HEK293 (cell line): ENCODE data around the gene NR3C1.

Source experiments
- CTCF ChIA-PET: fragments of 350-600 bp; formaldehyde crosslinking; extraction: SDS; loops from one replicate; lab custom pipeline; 2021; ENCODE audit warnings: antibody characterized with exemption; lab: Yijun Ruan, JAX
- POLR2A ChIA-PET: fragments of 300-600 bp; formaldehyde crosslinking; extraction: SDS; loops from one replicate; lab custom pipeline; 2020; ENCODE audit warnings: antibody characterized with exemption, inconsistent platforms; lab: Yijun Ruan, JAX
- H3K27ac ChIP-seq: fragments of 200-500 bp; sonication (Bioruptor generic); 2 replicates; pipeline ENCODE4 v1.5.1; 2014; ENCODE audit warnings: low read depth, low read length, control low read depth, inconsistent platforms; ENCODE audit errors: extremely low read depth
- H3K36me3 ChIP-seq, 2 experiments: fragments of 200-500 bp in 1 of 2; sonication (Bioruptor generic) in 1 of 2; 1 replicate in 1 of 2; 2 replicates in 1 of 2; pipeline ENCODE4 v1.5.1; 2014 to 2017; ENCODE audit warnings: inconsistent platforms in 2 of 2, low read length in 2 of 2; ENCODE audit not compliant: control insufficient read depth in 2 of 2, insufficient read depth in 1 of 2
- H3K4me1 ChIP-seq: fragments of 200-500 bp; sonication (Bioruptor generic); 2 replicates; pipeline ENCODE4 v1.5.1; 2014; ENCODE audit warnings: mild to moderate bottlenecking, low read length, inconsistent platforms; ENCODE audit not compliant: control insufficient read depth, insufficient read depth
- H3K4me3 ChIP-seq: 2 replicates; pipeline ENCODE4 v1.5.1; 2011; ENCODE audit warnings: low read depth, mild to moderate bottlenecking, control low read depth, low read length, moderate library complexity
- H3K9me3 ChIP-seq: fragments of 200-500 bp; sonication (Bioruptor generic); 2 replicates; pipeline ENCODE4 v1.5.1; 2014; ENCODE audit warnings: low read depth, low read length, inconsistent platforms; ENCODE audit not compliant: control insufficient read depth, insufficient read depth
- MYNN ChIP-seq: fragments of 450-650 bp; formaldehyde crosslinking; IDR thresholded peaks from 2 replicates; pipeline ENCODE4 v1.5.1; 2016; ENCODE audit warnings: missing biosample characterization, missing genetic modification characterization, borderline replicate concordance
- SCRT2 ChIP-seq: fragments of 450-650 bp; formaldehyde crosslinking; IDR thresholded peaks from 2 replicates; pipeline ENCODE4 v1.5.1; 2016; ENCODE audit warnings: missing biosample characterization, missing genetic modification characterization
- ZBTB26 ChIP-seq: fragments of 450-650 bp; formaldehyde crosslinking; optimal IDR thresholded peaks from 2 replicates; pipeline ENCODE3; 2016; ENCODE audit warnings: missing biosample characterization, mild to moderate bottlenecking, missing genetic modification characterization
- ZFHX2 ChIP-seq: fragments of 450-650 bp; formaldehyde crosslinking; conservative IDR thresholded peaks from 2 replicates; pipeline ENCODE4 v1.5.1; 2016; ENCODE audit warnings: missing biosample characterization, missing genetic modification characterization
- ZFP37 ChIP-seq: fragments of 450-650 bp; formaldehyde crosslinking; IDR thresholded peaks from 2 replicates; pipeline ENCODE4 v1.5.1; 2016; ENCODE audit warnings: missing biosample characterization, missing genetic modification characterization
- ZNF157 ChIP-seq: fragments of 450-650 bp; formaldehyde crosslinking; IDR thresholded peaks from 2 replicates; pipeline ENCODE4 v1.5.1; 2016; ENCODE audit warnings: missing biosample characterization, missing genetic modification characterization
- ZNF184 ChIP-seq: fragments of 450-650 bp; IDR thresholded peaks from 2 replicates; pipeline ENCODE4 v1.5.1; 2018; ENCODE audit warnings: missing biosample characterization, mild to moderate bottlenecking, missing genetic modification characterization
- ZNF223 ChIP-seq: fragments of 450-650 bp; formaldehyde crosslinking; IDR thresholded peaks from 2 replicates; pipeline ENCODE4 v1.5.1; 2016; ENCODE audit warnings: missing biosample characterization, missing genetic modification characterization
- ZNF23 ChIP-seq: fragments of 450-650 bp; formaldehyde crosslinking; IDR thresholded peaks from 2 replicates; pipeline ENCODE4 v1.5.1; 2016; ENCODE audit warnings: missing biosample characterization, missing genetic modification characterization, borderline replicate concordance
- ZNF248 ChIP-seq: fragments of 450-650 bp; formaldehyde crosslinking; IDR thresholded peaks from 2 replicates; pipeline ENCODE4 v1.5.1; 2017; ENCODE audit warnings: missing biosample characterization, missing genetic modification characterization
- ZNF274 ChIP-seq, 2 experiments: fragments of 200-500 bp in 1 of 2; fragments of 450-650 bp in 1 of 2; sonication (Bioruptor generic) in 1 of 2; formaldehyde crosslinking in 1 of 2; IDR thresholded peaks; 2 replicates each; pipeline versions ENCODE4 v1.5.1 to v1.6.1; 2014 to 2016; ENCODE audit warnings: borderline replicate concordance in 1 of 2, inconsistent platforms in 1 of 2, low read length in 1 of 2, missing biosample characterization in 1 of 2, missing genetic modification characterization in 1 of 2
- ZNF398 ChIP-seq: fragments of 450-650 bp; formaldehyde crosslinking; IDR thresholded peaks from 2 replicates; pipeline ENCODE4 v1.5.1; 2017; ENCODE audit warnings: missing biosample characterization, missing genetic modification characterization
- ZNF426 ChIP-seq: fragments of 450-650 bp; formaldehyde crosslinking; IDR thresholded peaks from 2 replicates; pipeline ENCODE4 v1.5.1; 2017; ENCODE audit warnings: missing biosample characterization, missing genetic modification characterization, mild to moderate bottlenecking, inconsistent platforms, moderate library complexity
- ZNF488 ChIP-seq: fragments of 450-650 bp; formaldehyde crosslinking; IDR thresholded peaks from 2 replicates; pipeline ENCODE4 v1.5.1; 2016; ENCODE audit warnings: missing biosample characterization, missing genetic modification characterization
- ZNF776 ChIP-seq: fragments of 450-650 bp; formaldehyde crosslinking; IDR thresholded peaks from 2 replicates; pipeline ENCODE4 v1.5.0; 2017; ENCODE audit warnings: missing biosample characterization, missing genetic modification characterization, borderline replicate concordance
- ZSCAN30 ChIP-seq: fragments of 450-650 bp; IDR thresholded peaks from 2 replicates; pipeline ENCODE4 v1.5.1; 2018; ENCODE audit warnings: missing biosample characterization, mild to moderate bottlenecking, missing genetic modification characterization, moderate library complexity
- TF ChIP-seq, protein P1 (sequence below): fragments of 450-650 bp; formaldehyde crosslinking; IDR thresholded peaks from 2 replicates; pipeline ENCODE4 v1.5.1; 2016; ENCODE audit warnings: missing biosample characterization, missing genetic modification characterization

Gene NR3C1

DNA sequence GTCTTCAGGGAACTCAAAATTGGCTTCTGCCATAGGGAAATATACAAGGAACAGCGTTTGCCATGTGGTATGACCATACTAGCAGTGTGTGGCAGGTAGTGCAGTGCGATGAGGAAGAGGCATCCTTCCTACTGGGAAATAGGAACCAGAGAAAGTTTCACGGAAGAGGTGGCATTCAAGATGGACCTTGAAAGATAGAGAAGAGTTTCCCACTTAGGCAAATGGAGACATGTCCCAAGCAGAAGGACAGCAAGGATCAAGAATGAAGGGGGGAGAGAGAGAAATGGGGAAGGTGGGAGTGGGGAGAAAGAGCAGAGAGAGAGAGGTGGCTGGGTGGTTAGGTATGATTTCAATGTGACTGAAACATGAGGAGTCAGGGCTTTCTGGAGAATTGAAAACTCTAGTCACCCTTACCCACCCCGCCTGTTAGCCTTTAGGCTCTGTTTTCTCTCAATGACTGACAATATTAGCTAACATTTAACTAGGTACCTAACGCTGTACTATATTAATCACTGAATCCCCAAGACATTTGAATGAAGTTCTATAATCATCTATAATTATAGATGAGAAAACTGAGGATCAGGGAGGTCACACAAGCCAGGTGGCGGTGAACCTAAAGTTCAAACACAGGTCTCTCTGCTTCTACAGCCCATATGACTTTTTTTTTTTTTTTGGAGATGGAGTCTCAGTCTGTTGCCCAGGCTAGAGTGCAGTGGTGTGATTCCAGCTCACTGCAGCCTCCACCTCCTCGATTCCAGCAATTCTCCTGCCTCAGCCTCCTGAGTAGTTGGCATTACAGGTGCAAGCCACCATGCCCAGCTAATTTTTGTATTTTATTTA is 171.3 kb downstream of the NR3C1 start:
- no peaks in the 10 kb centered on the region for H3K36me3 ChIP-seq
- no peaks in the 10 kb centered on the region for H3K9me3 ChIP-seq
- H3K27ac ChIP-seq: no peak overlapping the region
- no peak overlapping the region for H3K4me3 ChIP-seq
- POLR2A ChIA-PET: no interaction called here
- TF ChIP-seq ZNF248 (tag by site-specific recombination) (no peak), ZSCAN30 (tag by site-specific recombination) (no peak), ZNF157 (no peak), ZNF776 (0 out of 2 replicates have a peak, but pooled peaks have one; percentile 7)
- TF ChIP-seq, all 188 proteins: peak for 1
- CTCF ChIA-PET: interaction anchor here (1.0 kb wide), 1 partner anchor 14 kb away, joined by 3 read pairs; no protein-coding TSS in a partner anchor
- no peaks in the 10 kb centered on the region for H3K4me1 ChIP-seq

DNA sequence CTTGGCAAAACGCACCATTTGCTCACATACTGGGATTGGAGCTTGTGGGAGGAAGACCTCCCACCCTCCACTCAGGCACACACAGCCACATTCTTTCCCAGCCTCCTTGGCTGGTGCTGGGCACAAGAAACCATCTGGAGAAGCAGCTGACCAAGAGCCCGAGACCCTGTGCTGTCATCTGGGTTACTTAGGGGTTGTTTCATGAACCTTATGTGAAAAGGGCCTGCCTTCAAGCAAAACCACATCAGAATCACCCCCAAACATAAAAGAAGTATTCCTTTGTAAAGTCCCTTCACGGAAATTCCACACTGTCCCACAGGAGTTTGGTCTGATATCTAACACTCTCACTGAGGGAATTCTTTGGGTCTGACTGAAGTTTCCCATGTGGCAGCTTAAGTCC is 172.1 kb downstream of the NR3C1 start:
- ChIA-PET POLR2A (no interaction called here), CTCF (interaction anchor here (0.6 to 1.0 kb wide), 2 partner anchors 15 to 502 kb away, joined by 3 to 7 read pairs; no protein-coding TSS in a partner anchor)
- Histone ChIP-seq H3K4me1 (no peaks in the 10 kb centered on the region), H3K4me3 (no peak overlapping the region), H3K9me3 (no peaks in the 10 kb centered on the region), H3K27ac (no peak overlapping the region), H3K36me3 (no peaks in the 10 kb centered on the region)
- TF ChIP-seq ZFHX2 (peak; percentile 27; the same call in 1 of the 2 replicates), ZFP37 (no peak)
- TF ChIP-seq, all 188 proteins: peak for 1

DNA sequence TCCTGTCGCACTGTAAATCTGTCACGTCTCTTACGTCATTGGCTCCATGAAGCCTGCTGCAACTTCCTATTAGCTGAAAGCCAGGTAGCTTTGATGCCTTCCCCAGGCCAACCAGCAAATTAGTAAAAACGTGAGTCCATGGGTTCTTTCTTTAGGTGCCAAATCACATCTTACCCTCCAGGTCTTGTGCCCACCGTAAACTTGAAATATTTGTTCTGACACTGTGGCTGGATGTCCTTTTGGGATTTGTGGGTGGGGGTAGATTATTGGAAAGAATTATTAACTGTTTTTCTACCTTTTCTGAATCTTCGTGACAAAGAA is 172.8 kb downstream of the NR3C1 start:
- no peak overlapping the region for H3K4me3 ChIP-seq
- no peak overlapping the region for H3K27ac ChIP-seq
- no peak for TF ChIP-seq ZNF488 (tag by site-specific recombination)
- ChIA-PET POLR2A (interaction anchor here (0.6 kb wide), 1 partner anchor 55 kb away, joined by 5 read pairs; no protein-coding TSS in a partner anchor), CTCF (no interaction called here)
- no peaks in the 10 kb centered on the region for H3K4me1 ChIP-seq
- no peaks in the 10 kb centered on the region for H3K36me3 ChIP-seq
- no peaks in the 10 kb centered on the region for H3K9me3 ChIP-seq

- POLR2A ChIA-PET: interaction anchor here (0.6 kb wide), 1 partner anchor 56 kb away, joined by 5 read pairs; no protein-coding TSS in a partner anchor
- no peaks in the 10 kb centered on the region for H3K4me1 ChIP-seq
- H3K27ac ChIP-seq: no peak overlapping the region
- TF ChIP-seq ZNF274 (IDR thresholded peaks at IDR 0.05; ENCODE audit: low read length) (no peak), ZNF274 (tag by site-specific recombination; IDR thresholded peaks at IDR 0.05; ENCODE audit: borderline replicate concordance) (no peak), ZBTB26 (no peak), SCRT2 (no peak), ZNF23 (tag by site-specific recombination) (no peak), ZNF223 (tag by site-specific recombination) (no peak), ZNF184 (no peak), ZNF398 (tag by site-specific recombination) (no peak), ZNF426 (no peak), MYNN (no peak)
- TF ChIP-seq, protein P1, sequence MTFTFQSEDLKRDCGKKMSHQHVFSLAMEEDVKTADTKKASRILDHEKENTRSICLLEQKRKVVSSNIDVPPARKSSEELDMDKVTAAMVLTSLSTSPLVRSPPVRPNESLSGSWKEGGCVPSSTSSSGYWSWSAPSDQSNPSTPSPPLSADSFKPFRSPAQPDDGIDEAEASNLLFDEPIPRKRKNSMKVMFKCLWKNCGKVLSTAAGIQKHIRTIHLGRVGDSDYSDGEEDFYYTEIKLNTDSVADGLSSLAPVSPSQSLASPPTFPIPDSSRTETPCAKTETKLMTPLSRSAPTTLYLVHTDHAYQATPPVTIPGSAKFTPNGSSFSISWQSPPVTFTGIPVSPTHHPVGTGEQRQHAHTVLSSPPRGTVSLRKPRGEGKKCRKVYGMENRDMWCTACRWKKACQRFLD (tag by site-specific recombination): no peak
Observed at GRCh38 chr5:143229896-143230675, 173.4 kb downstream of the NR3C1 start.

More at GRCh38 chr5:143229896-143230675, 173.4 kb downstream of the NR3C1 start:
- CTCF ChIA-PET: no interaction called here
- no peak overlapping the region for H3K4me3 ChIP-seq
- no peaks in the 10 kb centered on the region for H3K9me3 ChIP-seq
- no peaks in the 10 kb centered on the region for H3K36me3 ChIP-seq
